ENCODE measurements around the gene PRDM5.

PRDM5 gene

GRCh38 chr4:120871173-120871572 lies 51.4 kb downstream of the PRDM5 start:
- no peak overlapping the region for H3K56ac ChIP-seq (ENCODE audit: low read length)
- no peak overlapping the region for H2BK5ac ChIP-seq (ENCODE audit: low read length)
- H3K4me3 ChIP-seq (ENCODE audit: low read length) = no peak overlapping the region
- H3K79me1 ChIP-seq (ENCODE audit: low read length) = no peaks in the 10 kb centered on the region
- H3K23ac ChIP-seq (ENCODE audit: low read length) = no peak overlapping the region
- H3K27ac ChIP-seq (ENCODE audit: low read depth, low read length) = no peak overlapping the region
- H3K79me2 ChIP-seq (ENCODE audit: control insufficient read depth, insufficient read depth, low read length) = no peaks in the 10 kb centered on the region
- no peaks in the 10 kb centered on the region for H3K27me3 ChIP-seq (ENCODE audit: insufficient read depth, low read length, poor library complexity)
- no peaks in the 10 kb centered on the region for H3K36me3 ChIP-seq (ENCODE audit: control insufficient read depth, insufficient read depth, low read length)
- H2BK15ac ChIP-seq (replicated peaks; ENCODE audit: low read depth) = no peak overlapping the region
- no peak overlapping the region for H3K4ac ChIP-seq (ENCODE audit: low read depth, low read length)
- no peak for DNase-seq
- WGBS (ENCODE audit: extremely low coverage, insufficient coverage, low lambda C conversion rate) = no CpG with 5 or more reads among the region's 4 CpGs
- no peaks in the 10 kb centered on the region for H3K4me1 ChIP-seq (ENCODE audit: control insufficient read depth, low read depth, low read length)
- no peak overlapping the region for H4K8ac ChIP-seq (ENCODE audit: low read depth, low read length)
- no peak overlapping the region for H3K9ac ChIP-seq (ENCODE audit: low read length)
- H2BK120ac ChIP-seq (ENCODE audit: low read depth, low read length) = no peak overlapping the region
- H3K18ac ChIP-seq (ENCODE audit: low read length) = no peak overlapping the region
- no peak overlapping the region for H4K5ac ChIP-seq (ENCODE audit: low read length)
- H3K4me2 ChIP-seq (ENCODE audit: low read length) = no peak overlapping the region
- H2AK5ac ChIP-seq (ENCODE audit: low read length) = no peak overlapping the region

DNA sequence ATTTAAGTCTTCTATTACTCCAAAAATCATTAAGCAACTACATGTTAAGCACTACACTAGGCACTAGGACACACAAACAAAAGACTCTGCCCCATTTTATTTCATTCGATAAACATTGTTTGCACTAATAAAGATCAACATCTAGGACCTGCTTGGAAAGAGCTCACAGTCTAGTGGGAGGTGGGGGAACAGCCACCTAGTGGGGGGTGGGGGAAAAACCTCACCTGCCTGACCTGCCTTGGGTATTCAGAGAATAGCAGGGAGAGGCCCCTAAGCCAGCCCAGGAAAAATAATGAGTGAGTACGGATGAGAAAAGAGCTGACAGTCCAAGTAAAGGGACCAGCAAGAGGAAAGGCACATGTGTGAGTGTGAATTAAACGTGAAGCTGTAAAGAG lies 52.2 kb downstream of the PRDM5 start:
- WGBS (ENCODE audit: extremely low coverage, insufficient coverage, low lambda C conversion rate) = no CpG with 5 or more reads among the region's 3 CpGs
- no peak overlapping the region for H3K27ac ChIP-seq (ENCODE audit: low read depth, low read length)
- DNase-seq = peak; percentile 65

GRCh38 chr4:120869613-120870278 lies 52.8 kb downstream of the PRDM5 start:
- Histone ChIP-seq H3K4me3 (ENCODE audit: low read length) (no peak overlapping the region), H3K23ac (ENCODE audit: low read length) (no peak overlapping the region), H3K56ac (ENCODE audit: low read length) (no peak overlapping the region)

More for the DNA sequence above, 52.2 kb downstream of the PRDM5 start:
- Histone ChIP-seq H2BK5ac (ENCODE audit: low read length) (no peak overlapping the region), H3K4me2 (ENCODE audit: low read length) (no peak overlapping the region), H3K79me2 (ENCODE audit: control insufficient read depth, insufficient read depth, low read length) (no peaks in the 10 kb centered on the region), H3K56ac (ENCODE audit: low read length) (no peak overlapping the region), H2BK15ac (replicated peaks; ENCODE audit: low read depth) (no peak overlapping the region), H4K5ac (ENCODE audit: low read length) (no peak overlapping the region), H3K4me1 (ENCODE audit: control insufficient read depth, low read depth, low read length) (peaks cover 2% of the 10 kb centered on the region), H2AK5ac (ENCODE audit: low read length) (no peak overlapping the region), H3K4ac (ENCODE audit: low read depth, low read length) (no peak overlapping the region), H3K18ac (ENCODE audit: low read length) (no peak overlapping the region), H3K36me3 (ENCODE audit: control insufficient read depth, insufficient read depth, low read length) (no peaks in the 10 kb centered on the region), H3K9ac (ENCODE audit: low read length) (no peak overlapping the region), H3K27me3 (ENCODE audit: insufficient read depth, low read length, poor library complexity) (no peaks in the 10 kb centered on the region), H3K23ac (ENCODE audit: low read length) (no peak overlapping the region), H4K8ac (ENCODE audit: low read depth, low read length) (no peak overlapping the region), H3K79me1 (ENCODE audit: low read length) (no peaks in the 10 kb centered on the region), H3K4me3 (ENCODE audit: low read length) (no peak overlapping the region), H2BK120ac (ENCODE audit: low read depth, low read length) (no peak overlapping the region)

DNA sequence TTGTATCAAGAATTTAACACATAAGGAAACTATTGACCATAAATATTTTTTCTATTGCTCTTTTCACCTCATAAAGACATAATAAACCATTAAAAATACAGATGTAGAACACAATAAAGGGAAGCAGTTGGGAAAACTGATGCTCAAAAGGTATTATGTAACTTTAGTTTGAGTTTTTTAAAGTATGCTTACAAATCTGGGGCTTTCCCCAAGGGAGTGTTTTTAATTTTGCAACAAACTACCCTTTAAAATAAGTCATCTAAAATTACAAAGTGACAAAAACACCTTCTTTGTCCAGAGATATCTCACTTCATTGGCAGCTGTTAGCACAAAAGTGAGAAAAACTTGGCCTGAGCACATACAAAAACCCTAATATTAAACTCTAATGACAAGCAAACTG lies 55.0 kb downstream of the PRDM5 start:
- Histone ChIP-seq H3K79me2 (ENCODE audit: control insufficient read depth, insufficient read depth, low read length) (no peaks in the 10 kb centered on the region), H3K4me1 (ENCODE audit: control insufficient read depth, low read depth, low read length) (peaks cover 2% of the 10 kb centered on the region), H3K4ac (ENCODE audit: low read depth, low read length) (no peak overlapping the region), H3K4me3 (ENCODE audit: low read length) (no peak overlapping the region), H3K36me3 (ENCODE audit: control insufficient read depth, insufficient read depth, low read length) (no peaks in the 10 kb centered on the region), H4K5ac (ENCODE audit: low read length) (no peak overlapping the region), H2BK5ac (ENCODE audit: low read length) (no peak overlapping the region), H3K27me3 (ENCODE audit: insufficient read depth, low read length, poor library complexity) (no peaks in the 10 kb centered on the region), H3K56ac (ENCODE audit: low read length) (no peak overlapping the region), H2AK5ac (ENCODE audit: low read length) (no peak overlapping the region), H3K79me1 (ENCODE audit: low read length) (no peaks in the 10 kb centered on the region), H3K9ac (ENCODE audit: low read length) (no peak overlapping the region), H3K18ac (ENCODE audit: low read length) (no peak overlapping the region), H2BK120ac (ENCODE audit: low read depth, low read length) (no peak overlapping the region), H4K8ac (ENCODE audit: low read depth, low read length) (no peak overlapping the region), H3K27ac (ENCODE audit: low read depth, low read length) (no peak overlapping the region), H3K4me2 (ENCODE audit: low read length) (no peak overlapping the region), H3K23ac (ENCODE audit: low read length) (no peak overlapping the region), H2BK15ac (replicated peaks; ENCODE audit: low read depth) (no peak overlapping the region)
- DNase-seq = no peak

More at GRCh38 chr4:120869613-120870278, 52.8 kb downstream of the PRDM5 start:
- H3K9ac ChIP-seq (ENCODE audit: low read length) = no peak overlapping the region
- H3K18ac ChIP-seq (ENCODE audit: low read length) = no peak overlapping the region
- no peak overlapping the region for H3K4ac ChIP-seq (ENCODE audit: low read depth, low read length)
- no peak overlapping the region for H3K4me2 ChIP-seq (ENCODE audit: low read length)
- H2BK120ac ChIP-seq (ENCODE audit: low read depth, low read length) = no peak overlapping the region
- no peak overlapping the region for H4K8ac ChIP-seq (ENCODE audit: low read depth, low read length)
- no CpG with 5 or more reads among the region's 5 CpGs for WGBS (ENCODE audit: extremely low coverage, insufficient coverage, low lambda C conversion rate)
- no peaks in the 10 kb centered on the region for H3K79me1 ChIP-seq (ENCODE audit: low read length)
- H3K79me2 ChIP-seq (ENCODE audit: control insufficient read depth, insufficient read depth, low read length) = no peaks in the 10 kb centered on the region
- H3K36me3 ChIP-seq (ENCODE audit: control insufficient read depth, insufficient read depth, low read length) = no peaks in the 10 kb centered on the region
- no peak for DNase-seq
- no peak overlapping the region for H2BK5ac ChIP-seq (ENCODE audit: low read length)
- no peak overlapping the region for H2BK15ac ChIP-seq (replicated peaks; ENCODE audit: low read depth)
- no peak overlapping the region for H3K27ac ChIP-seq (ENCODE audit: low read depth, low read length)
- peaks cover 2% of the 10 kb centered on the region for H3K4me1 ChIP-seq (ENCODE audit: control insufficient read depth, low read depth, low read length)
- H3K27me3 ChIP-seq (ENCODE audit: insufficient read depth, low read length, poor library complexity) = no peaks in the 10 kb centered on the region
- H4K5ac ChIP-seq (ENCODE audit: low read length) = no peak overlapping the region
- no peak overlapping the region for H2AK5ac ChIP-seq (ENCODE audit: low read length)

DNA sequence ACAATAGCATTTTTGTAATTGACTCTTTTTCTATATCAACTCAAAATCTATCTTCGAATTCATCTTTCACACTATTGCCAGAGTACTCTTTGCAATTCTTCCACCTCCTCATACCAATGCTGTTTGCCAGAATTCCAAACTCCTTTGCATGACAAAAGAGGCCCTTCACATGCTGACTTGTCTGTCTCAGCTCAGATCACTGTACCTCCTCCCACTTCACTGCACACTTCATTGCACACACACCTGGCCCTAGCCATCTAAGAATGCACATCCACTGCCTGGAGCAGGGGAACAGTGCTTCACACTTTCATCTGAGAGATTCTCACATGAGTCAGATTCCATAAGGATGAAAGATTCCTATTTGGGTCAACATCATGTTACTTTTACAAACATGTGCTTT lies 56.5 kb downstream of the PRDM5 start:
- no peak overlapping the region for H3K23ac ChIP-seq (ENCODE audit: low read length)
- no peak overlapping the region for H4K8ac ChIP-seq (ENCODE audit: low read depth, low read length)
- peaks cover 2% of the 10 kb centered on the region for H3K4me1 ChIP-seq (ENCODE audit: control insufficient read depth, low read depth, low read length)
- H3K79me1 ChIP-seq (ENCODE audit: low read length) = no peaks in the 10 kb centered on the region
- no peak overlapping the region for H3K18ac ChIP-seq (ENCODE audit: low read length)
- no peak overlapping the region for H3K4ac ChIP-seq (ENCODE audit: low read depth, low read length)
- 100% methylated on average over 1 of the region's 1 CpG for WGBS (ENCODE audit: extremely low coverage, insufficient coverage, low lambda C conversion rate)
- no peak overlapping the region for H2BK120ac ChIP-seq (ENCODE audit: low read depth, low read length)
- no peak overlapping the region for H3K4me3 ChIP-seq (ENCODE audit: low read length)
- H4K5ac ChIP-seq (ENCODE audit: low read length) = no peak overlapping the region
- no peaks in the 10 kb centered on the region for H3K36me3 ChIP-seq (ENCODE audit: control insufficient read depth, insufficient read depth, low read length)
- no peaks in the 10 kb centered on the region for H3K79me2 ChIP-seq (ENCODE audit: control insufficient read depth, insufficient read depth, low read length)
- H2AK5ac ChIP-seq (ENCODE audit: low read length) = no peak overlapping the region
- no peaks in the 10 kb centered on the region for H3K27me3 ChIP-seq (ENCODE audit: insufficient read depth, low read length, poor library complexity)
- peak; percentile 49 for DNase-seq
- no peak overlapping the region for H3K9ac ChIP-seq (ENCODE audit: low read length)
- H2BK5ac ChIP-seq (ENCODE audit: low read length) = no peak overlapping the region
- no peak overlapping the region for H3K4me2 ChIP-seq (ENCODE audit: low read length)
- no peak overlapping the region for H3K56ac ChIP-seq (ENCODE audit: low read length)
- H2BK15ac ChIP-seq (replicated peaks; ENCODE audit: low read depth) = no peak overlapping the region
- no peak overlapping the region for H3K27ac ChIP-seq (ENCODE audit: low read depth, low read length)

DNA sequence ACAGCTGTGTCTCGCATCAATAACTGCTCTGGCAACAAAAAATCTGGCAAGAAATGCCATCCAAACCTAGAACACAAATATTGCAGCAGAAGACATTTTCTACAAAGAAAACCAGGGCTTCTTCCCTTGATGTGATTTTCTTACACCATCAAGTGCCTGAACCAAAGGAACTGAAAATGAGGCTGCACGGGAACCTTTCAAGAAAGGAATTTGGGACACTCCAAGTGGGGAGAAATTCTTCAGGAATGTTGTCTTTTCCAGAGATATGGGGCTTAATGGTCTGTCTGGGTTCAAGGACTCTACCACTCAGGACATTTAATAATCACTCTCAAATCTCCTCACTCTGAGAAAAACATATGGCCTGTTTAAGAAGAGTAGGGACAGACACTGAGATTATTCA lies 57.6 kb downstream of the PRDM5 start:
- Histone ChIP-seq H3K27me3 (ENCODE audit: insufficient read depth, low read length, poor library complexity) (no peaks in the 10 kb centered on the region), H4K8ac (ENCODE audit: low read depth, low read length) (no peak overlapping the region), H3K9ac (ENCODE audit: low read length) (no peak overlapping the region), H3K27ac (ENCODE audit: low read depth, low read length) (no peak overlapping the region), H4K5ac (ENCODE audit: low read length) (no peak overlapping the region), H3K4me1 (ENCODE audit: control insufficient read depth, low read depth, low read length) (peaks cover 2% of the 10 kb centered on the region), H3K23ac (ENCODE audit: low read length) (no peak overlapping the region), H2BK5ac (ENCODE audit: low read length) (no peak overlapping the region), H3K56ac (ENCODE audit: low read length) (no peak overlapping the region), H3K4me3 (ENCODE audit: low read length) (no peak overlapping the region), H3K18ac (ENCODE audit: low read length) (no peak overlapping the region), H3K4me2 (ENCODE audit: low read length) (no peak overlapping the region), H2BK120ac (ENCODE audit: low read depth, low read length) (no peak overlapping the region), H3K4ac (ENCODE audit: low read depth, low read length) (no peak overlapping the region), H3K36me3 (ENCODE audit: control insufficient read depth, insufficient read depth, low read length) (no peaks in the 10 kb centered on the region), H3K79me2 (ENCODE audit: control insufficient read depth, insufficient read depth, low read length) (no peaks in the 10 kb centered on the region), H2AK5ac (ENCODE audit: low read length) (no peak overlapping the region), H3K79me1 (ENCODE audit: low read length) (no peaks in the 10 kb centered on the region), H2BK15ac (replicated peaks; ENCODE audit: low read depth) (no peak overlapping the region)
- WGBS (ENCODE audit: extremely low coverage, insufficient coverage, low lambda C conversion rate) = no CpG with 5 or more reads among the region's 2 CpGs
- no peak for DNase-seq
